ENCODE measurements around the gene UBE2Z.
"Not testable (repeated sequence)": the region's sequence is repeated elsewhere in the genome, so short reads cannot be mapped to it uniquely, and the experiment has no call there.

Gene UBE2Z

GRCh38 chr17:48928876-48929811 is 20.9 kb downstream of the UBE2Z start:
- no peaks in the 10 kb centered on the region for H3K27me3 ChIP-seq (ENCODE audit: insufficient read depth, low read length)
- H3K79me2 ChIP-seq (ENCODE audit: control insufficient read depth, insufficient read depth, low read length, unreplicated experiment) = peaks cover 4% of the 10 kb centered on the region
- H2AFZ ChIP-seq (ENCODE audit: low read length, unreplicated experiment) = no peak overlapping the region
- peaks cover 33% of the 10 kb centered on the region for H3K36me3 ChIP-seq (ENCODE audit: insufficient read depth, low read length)
- no peak overlapping the region for H3K27ac ChIP-seq (ENCODE audit: low read depth, low read length)
- H3K4me1 ChIP-seq (ENCODE audit: control insufficient read depth, insufficient read depth, low read length, unreplicated experiment) = no peaks in the 10 kb centered on the region
- no peak overlapping the region for H3K4me3 ChIP-seq (ENCODE audit: low read depth, low read length)

GRCh38 chr17:48929812-48930165 is 21.6 kb downstream of the UBE2Z start:
- Histone ChIP-seq H3K79me2 (ENCODE audit: control insufficient read depth, insufficient read depth, low read length, unreplicated experiment) (peaks cover 4% of the 10 kb centered on the region), H2AFZ (ENCODE audit: low read length, unreplicated experiment) (no peak overlapping the region), H3K36me3 (ENCODE audit: insufficient read depth, low read length) (peaks cover 33% of the 10 kb centered on the region), H3K4me1 (ENCODE audit: control insufficient read depth, insufficient read depth, low read length, unreplicated experiment) (no peaks in the 10 kb centered on the region), H3K4me3 (ENCODE audit: low read depth, low read length) (no peak overlapping the region), H3K27me3 (ENCODE audit: insufficient read depth, low read length) (no peaks in the 10 kb centered on the region), H3K27ac (ENCODE audit: low read depth, low read length) (no peak overlapping the region)

- H3K27ac ChIP-seq (ENCODE audit: low read depth, low read length) = no peak overlapping the region
- no peaks in the 10 kb centered on the region for H3K27me3 ChIP-seq (ENCODE audit: insufficient read depth, low read length)
- peaks cover 2% of the 10 kb centered on the region for H3K79me2 ChIP-seq (ENCODE audit: control insufficient read depth, insufficient read depth, low read length, unreplicated experiment)
- H3K36me3 ChIP-seq (ENCODE audit: insufficient read depth, low read length) = peaks cover 31% of the 10 kb centered on the region
- H2AFZ ChIP-seq (ENCODE audit: low read length, unreplicated experiment) = no peak overlapping the region
- no peaks in the 10 kb centered on the region for H3K4me1 ChIP-seq (ENCODE audit: control insufficient read depth, insufficient read depth, low read length, unreplicated experiment)
- H3K4me3 ChIP-seq (ENCODE audit: low read depth, low read length) = no peak overlapping the region
These were observed 22.2 kb downstream of the UBE2Z start for GRCh38 chr17:48930435-48930873.

- Histone ChIP-seq H3K4me1 (ENCODE audit: control insufficient read depth, insufficient read depth, low read length, unreplicated experiment) (no peaks in the 10 kb centered on the region), H3K4me3 (ENCODE audit: low read depth, low read length) (no peak overlapping the region), H3K36me3 (ENCODE audit: insufficient read depth, low read length) (peaks cover 24% of the 10 kb centered on the region), H3K79me2 (ENCODE audit: control insufficient read depth, insufficient read depth, low read length, unreplicated experiment) (no peaks in the 10 kb centered on the region), H2AFZ (ENCODE audit: low read length, unreplicated experiment) (no peak overlapping the region), H3K27ac (ENCODE audit: low read depth, low read length) (no peak overlapping the region), H3K27me3 (ENCODE audit: insufficient read depth, low read length) (no peaks in the 10 kb centered on the region)
These were observed 24.8 kb downstream of the UBE2Z start for GRCh38 chr17:48933035-48933434.

- Histone ChIP-seq H3K36me3 (ENCODE audit: insufficient read depth, low read length) (0 out of 2 replicates have a peak, but pooled peaks cover 2% of the 10 kb centered on the region), H3K4me3 (ENCODE audit: low read depth, low read length) (peak within 1 kb of the TSS; percentile 99), H3K27me3 (ENCODE audit: insufficient read depth, low read length) (no peaks in the 10 kb centered on the region), H3K27ac (ENCODE audit: low read depth, low read length) (peak within 1 kb of the TSS; percentile 88), H3K4me1 (ENCODE audit: control insufficient read depth, insufficient read depth, low read length, unreplicated experiment) (peaks cover 18% of the 10 kb centered on the region), H3K79me2 (ENCODE audit: control insufficient read depth, insufficient read depth, low read length, unreplicated experiment) (peaks cover 21% of the 10 kb centered on the region), H2AFZ (ENCODE audit: low read length, unreplicated experiment) (peak within 1 kb of the TSS; percentile 98)
These were observed 36.5 kb downstream of the UBE2Z start, which contains the start of gene SNF8 for GRCh38 chr17:48944515-48945260. TSS of gene SNF8 (minus strand) at chr17:48944842. CDS start at chr17:48944734, 108 bp downstream.

GRCh38 chr17:48945261-48945651 is 37.0 kb downstream of the UBE2Z start:
- H3K27me3 ChIP-seq (ENCODE audit: insufficient read depth, low read length); H3K36me3 ChIP-seq (ENCODE audit: insufficient read depth, low read length): not testable (repeated sequence)
- H2AFZ ChIP-seq (ENCODE audit: low read length, unreplicated experiment) = peak overlapping the region; percentile 98
- peak overlapping the region; percentile 88 for H3K27ac ChIP-seq (ENCODE audit: low read depth, low read length)
- peak overlapping the region; percentile 99 for H3K4me3 ChIP-seq (ENCODE audit: low read depth, low read length)
- H3K4me1 ChIP-seq (ENCODE audit: control insufficient read depth, insufficient read depth, low read length, unreplicated experiment) = peaks cover 18% of the 10 kb centered on the region
- peaks cover 21% of the 10 kb centered on the region for H3K79me2 ChIP-seq (ENCODE audit: control insufficient read depth, insufficient read depth, low read length, unreplicated experiment)

GRCh38 chr17:48951572-48951971 is 43.4 kb downstream of the UBE2Z start:
- Histone ChIP-seq H2AFZ (ENCODE audit: low read length, unreplicated experiment) (no peak overlapping the region), H3K4me3 (ENCODE audit: low read depth, low read length) (no peak overlapping the region), H3K36me3 (ENCODE audit: insufficient read depth, low read length) (no peaks in the 10 kb centered on the region), H3K4me1 (ENCODE audit: control insufficient read depth, insufficient read depth, low read length, unreplicated experiment) (no peaks in the 10 kb centered on the region), H3K79me2 (ENCODE audit: control insufficient read depth, insufficient read depth, low read length, unreplicated experiment) (no peaks in the 10 kb centered on the region), H3K27ac (ENCODE audit: low read depth, low read length) (no peak overlapping the region), H3K27me3 (ENCODE audit: insufficient read depth, low read length) (no peaks in the 10 kb centered on the region)

GRCh38 chr17:48952904-48953303 is 44.7 kb downstream of the UBE2Z start:
- H3K27me3 ChIP-seq (ENCODE audit: insufficient read depth, low read length) = no peaks in the 10 kb centered on the region
- H3K4me1 ChIP-seq (ENCODE audit: control insufficient read depth, insufficient read depth, low read length, unreplicated experiment) = no peaks in the 10 kb centered on the region
- H3K79me2 ChIP-seq (ENCODE audit: control insufficient read depth, insufficient read depth, low read length, unreplicated experiment) = no peaks in the 10 kb centered on the region
- no peak overlapping the region for H3K4me3 ChIP-seq (ENCODE audit: low read depth, low read length)
- H2AFZ ChIP-seq (ENCODE audit: low read length, unreplicated experiment) = peak overlapping the region; percentile 5
- no peak overlapping the region for H3K27ac ChIP-seq (ENCODE audit: low read depth, low read length)
- no peaks in the 10 kb centered on the region for H3K36me3 ChIP-seq (ENCODE audit: insufficient read depth, low read length)

- Histone ChIP-seq H2AFZ (ENCODE audit: low read length, unreplicated experiment) (no peak overlapping the region), H3K4me1 (ENCODE audit: control insufficient read depth, insufficient read depth, low read length, unreplicated experiment) (no peaks in the 10 kb centered on the region), H3K27me3 (ENCODE audit: insufficient read depth, low read length) (no peaks in the 10 kb centered on the region), H3K79me2 (ENCODE audit: control insufficient read depth, insufficient read depth, low read length, unreplicated experiment) (no peaks in the 10 kb centered on the region), H3K36me3 (ENCODE audit: insufficient read depth, low read length) (no peaks in the 10 kb centered on the region), H3K27ac (ENCODE audit: low read depth, low read length) (no peak overlapping the region), H3K4me3 (ENCODE audit: low read depth, low read length) (no peak overlapping the region)
These were observed 46.1 kb downstream of the UBE2Z start for GRCh38 chr17:48954300-48954755.

GRCh38 chr17:48960834-48961515 is 52.8 kb downstream of the UBE2Z start:
- Histone ChIP-seq H3K27ac (ENCODE audit: low read depth, low read length) (no peak overlapping the region), H2AFZ (ENCODE audit: low read length, unreplicated experiment) (peak overlapping the region; percentile 31), H3K4me1 (ENCODE audit: control insufficient read depth, insufficient read depth, low read length, unreplicated experiment) (peaks cover 17% of the 10 kb centered on the region), H3K4me3 (ENCODE audit: low read depth, low read length) (peak overlapping the region; percentile 55), H3K36me3 (ENCODE audit: insufficient read depth, low read length) (no peaks in the 10 kb centered on the region), H3K27me3 (ENCODE audit: insufficient read depth, low read length) (no peaks in the 10 kb centered on the region), H3K79me2 (ENCODE audit: control insufficient read depth, insufficient read depth, low read length, unreplicated experiment) (no peaks in the 10 kb centered on the region)

Data from ACC112 (cell line).